GM21717 (cell line): Measurements from ENCODE around the gene RSPO4.

ENCODE experiments used
- ATAC-seq: cut with Tn5 transposase; IDR thresholded peaks from one replicate; pipeline ENCODE4 v1.9.1; 2021; ENCODE audit warnings: mild to moderate bottlenecking, moderate library complexity; ENCODE audit not compliant: unreplicated experiment

The RSPO4 gene

DNA sequence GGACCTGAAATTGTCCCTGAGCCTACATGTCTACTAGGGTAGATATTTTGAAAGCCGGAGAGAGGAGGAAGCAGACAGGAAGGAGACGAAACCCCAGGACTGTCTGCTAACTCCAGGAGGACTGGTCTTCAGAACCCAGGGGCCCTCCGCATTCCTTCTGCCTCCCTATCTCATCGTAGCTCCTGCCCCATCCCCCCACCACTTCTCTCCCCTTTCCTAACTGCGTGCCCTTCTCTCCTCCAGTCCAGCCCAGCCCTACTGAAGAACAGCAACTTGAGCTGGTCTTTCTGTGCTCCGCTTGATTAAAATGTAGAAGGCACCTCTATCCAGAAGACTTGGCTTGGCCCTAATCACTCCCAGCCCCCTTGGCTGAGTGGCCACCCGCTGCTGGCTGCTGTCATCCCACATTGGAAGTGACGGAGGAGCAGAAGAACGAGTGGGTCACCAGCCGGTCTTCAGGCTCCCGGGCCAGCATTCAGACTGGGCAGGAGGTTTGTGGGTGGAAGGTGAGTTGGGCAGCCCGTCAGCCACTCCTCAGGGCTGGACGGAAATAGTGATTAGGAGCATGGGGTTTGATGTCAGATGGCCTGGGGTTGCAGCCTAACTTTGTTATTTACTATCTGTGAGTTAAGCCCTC is 57.2 kb downstream of the RSPO4 start:
- no peak for ATAC-seq

DNA sequence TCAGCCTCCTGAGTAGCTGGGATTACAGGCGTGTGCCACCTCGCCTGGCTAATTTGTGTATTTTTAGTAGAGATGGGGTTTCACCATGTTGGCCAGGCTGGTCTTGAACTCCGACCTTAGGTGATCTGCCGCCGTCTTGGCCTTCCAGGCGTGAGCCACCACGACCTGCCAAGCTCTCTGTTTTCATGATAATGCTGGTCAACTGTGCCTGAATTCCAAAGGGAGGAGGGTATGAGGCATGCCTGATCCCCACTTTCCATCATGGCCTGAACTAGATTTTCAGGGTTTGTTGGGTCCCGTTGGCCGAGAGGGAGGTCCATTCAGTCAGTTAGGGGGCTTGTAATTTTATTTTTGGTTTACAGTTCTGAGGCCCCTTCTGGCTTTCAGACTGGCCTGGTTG is 58.0 kb downstream of the RSPO4 start:
- no peak for ATAC-seq

DNA sequence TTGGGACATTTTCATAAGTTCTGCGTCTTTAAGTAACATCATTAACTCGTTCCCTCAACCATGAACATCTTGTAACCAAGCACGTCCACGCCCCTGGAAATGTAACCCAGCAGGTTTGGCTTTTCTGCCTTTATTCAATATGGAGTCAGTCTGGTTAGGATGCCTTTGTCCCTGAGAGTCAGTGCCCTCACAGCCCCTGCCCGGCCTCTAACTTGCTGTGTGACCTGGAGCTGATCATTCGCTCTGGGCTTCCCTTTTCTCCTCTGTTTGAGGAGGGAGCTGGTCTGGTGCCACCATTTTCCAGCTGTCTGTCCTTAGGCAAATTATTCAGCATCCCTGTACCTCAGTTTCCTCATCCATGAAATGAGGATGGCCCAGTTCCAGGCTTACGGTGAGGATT is 59.5 kb downstream of the RSPO4 start:
- no peak for ATAC-seq

DNA sequence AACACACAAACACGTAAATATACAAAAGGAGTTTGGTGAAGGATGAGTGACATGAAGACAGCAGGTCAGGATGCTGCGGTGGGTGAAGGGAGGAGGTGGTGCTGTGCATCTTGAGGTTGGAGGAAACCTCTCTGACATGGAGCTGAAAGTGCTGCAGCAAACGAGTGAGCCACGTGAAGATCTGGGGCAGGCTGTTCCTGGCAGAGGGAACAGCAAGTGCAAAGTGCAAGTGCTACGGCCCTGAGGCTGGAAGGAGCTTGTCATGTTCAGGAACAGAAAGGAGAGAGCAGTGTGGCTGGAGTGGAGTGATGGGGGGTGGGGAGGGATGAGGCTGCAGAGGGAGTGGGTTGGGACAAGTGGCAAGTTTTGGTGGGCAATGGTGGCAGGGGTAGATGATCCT is 61.2 kb downstream of the RSPO4 start:
- no peak for ATAC-seq

DNA sequence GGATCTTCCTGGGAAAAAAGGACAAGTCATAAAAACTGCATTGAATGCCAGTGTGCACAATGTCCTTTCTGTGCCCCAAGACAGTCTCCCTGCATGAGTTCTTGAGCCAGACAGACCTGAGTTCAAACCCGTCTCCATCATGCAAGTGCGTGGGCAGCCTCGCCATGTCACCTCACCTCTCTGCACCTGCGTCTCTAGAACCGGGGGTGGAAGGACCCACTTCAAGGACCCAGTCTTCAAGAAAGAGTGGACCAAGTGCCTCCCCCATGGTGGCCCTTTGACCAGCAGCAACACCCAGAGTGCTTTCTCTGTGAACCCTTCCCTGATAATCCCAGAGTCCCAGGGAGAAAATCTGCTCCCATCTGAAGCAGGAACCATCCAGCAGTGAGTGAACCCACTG is 62.5 kb downstream of the RSPO4 start:
- ATAC-seq = no peak

- ATAC-seq = no peak
Measured at GRCh38 chr20:934186-934840, 67.8 kb downstream of the RSPO4 start.

GRCh38 chr20:933029-933428 is 69.1 kb downstream of the RSPO4 start:
- ATAC-seq = no peak

GRCh38 chr20:931401-931800 is 70.7 kb downstream of the RSPO4 start:
- no peak for ATAC-seq

GRCh38 chr20:926670-927069 is 75.4 kb downstream of the RSPO4 start:
- ATAC-seq = no peak

DNA sequence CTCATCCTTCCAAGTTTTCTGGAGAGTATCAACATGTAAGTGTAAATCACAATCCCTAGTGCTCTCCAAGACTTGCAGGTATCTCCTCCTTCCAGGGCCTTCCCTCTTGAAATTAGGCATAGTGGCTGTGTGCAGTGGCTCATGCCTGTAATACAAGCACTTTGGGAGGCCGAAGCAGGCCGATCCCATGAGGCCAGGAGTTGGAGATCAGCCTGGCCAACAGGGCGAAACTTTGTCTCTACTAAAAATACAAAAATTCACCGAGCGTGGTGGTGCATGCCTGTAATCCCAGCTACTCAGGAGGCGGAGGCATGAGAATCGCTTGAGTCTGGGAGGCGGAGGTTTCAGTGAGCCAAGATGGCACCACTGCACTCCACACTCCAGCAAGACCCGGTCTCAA is 76.6 kb downstream of the RSPO4 start:
- ATAC-seq = no peak

- ATAC-seq = no peak
Measured at GRCh38 chr20:924639-925038, 77.5 kb downstream of the RSPO4 start.

- no peak for ATAC-seq
Measured at GRCh38 chr20:922781-923180, 79.3 kb downstream of the RSPO4 start.

- no peak for ATAC-seq
Measured at GRCh38 chr20:921068-921467, 81.0 kb downstream of the RSPO4 start.

- ATAC-seq = no peak
Measured at GRCh38 chr20:920311-920710, 81.8 kb downstream of the RSPO4 start.

- no peak for ATAC-seq
Measured at GRCh38 chr20:919491-919916, 82.6 kb downstream of the RSPO4 start.

DNA sequence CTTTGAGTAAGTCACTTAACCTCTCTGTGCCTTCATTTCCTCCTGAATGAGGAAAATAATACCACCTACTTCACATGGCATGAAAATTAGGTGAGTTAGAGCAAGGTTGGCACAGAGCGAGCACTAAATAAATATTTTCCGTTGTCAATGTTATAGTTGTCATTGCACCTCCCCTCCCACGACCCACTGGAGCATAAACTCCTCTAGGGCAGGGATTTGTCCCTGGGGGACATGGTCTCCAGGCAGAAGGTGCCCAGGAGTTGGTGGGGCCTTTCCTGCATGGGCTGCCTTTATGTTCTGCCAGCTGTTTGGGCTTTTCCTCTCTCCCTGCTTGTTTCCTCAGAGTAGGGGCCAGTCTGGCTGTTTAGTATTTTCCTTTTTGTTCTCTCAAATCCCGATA is 84.7 kb downstream of the RSPO4 start:
- no peak for ATAC-seq

DNA sequence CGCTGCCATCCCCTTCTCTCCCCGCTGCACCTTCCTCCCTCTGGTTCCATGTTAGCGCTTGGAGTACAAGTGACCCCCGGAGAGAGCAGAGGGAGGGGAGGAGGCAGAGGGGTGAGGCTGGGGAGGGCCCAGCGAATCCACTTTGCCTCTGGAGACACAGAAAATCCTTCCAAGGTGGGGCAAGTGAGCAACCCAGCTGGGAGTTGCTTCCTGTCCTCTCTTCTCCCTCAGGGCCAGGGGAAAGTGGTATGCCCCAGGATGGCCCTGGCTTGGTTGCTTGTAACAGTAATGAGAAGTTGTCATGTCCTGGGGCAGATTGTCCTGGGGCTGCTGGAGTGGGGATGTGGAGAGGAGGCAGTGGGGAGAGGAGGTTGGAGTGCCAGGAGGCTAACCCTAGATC is 85.3 kb downstream of the RSPO4 start:
- no peak for ATAC-seq

DNA sequence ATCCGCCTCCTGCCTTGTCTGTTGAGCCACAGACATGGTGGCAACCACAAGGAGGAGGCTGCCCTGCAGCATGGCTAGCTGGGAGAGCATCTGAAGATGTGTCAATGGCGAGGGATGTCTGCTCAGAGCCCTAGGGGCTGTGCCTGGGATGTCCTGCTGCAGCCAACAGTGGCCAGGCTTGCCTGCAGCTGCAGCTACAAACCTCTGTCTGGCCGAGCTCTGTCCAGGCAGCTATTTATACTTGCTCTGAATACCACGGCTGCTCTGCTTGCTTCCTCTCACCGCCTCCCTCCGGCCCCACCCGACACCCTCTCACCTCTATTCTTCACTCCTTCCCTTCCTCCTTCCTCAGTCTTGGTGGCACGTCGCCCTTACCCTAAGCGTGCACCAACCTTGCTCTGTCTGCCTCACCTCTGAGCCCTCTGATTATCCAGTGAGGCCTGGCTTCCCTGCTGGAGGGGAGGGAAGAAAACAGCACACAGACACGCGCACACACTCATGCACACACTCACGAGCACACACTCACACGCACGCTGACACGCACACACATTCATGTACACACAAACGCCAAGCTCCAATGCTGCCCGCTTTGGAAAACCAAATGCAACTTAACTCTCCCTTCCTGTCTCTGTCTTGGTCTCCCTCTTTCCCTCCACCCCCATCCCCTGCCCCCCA is 85.8 kb downstream of the RSPO4 start, which contains the start of gene ANGPT4:
TSS of gene ANGPT4 (minus strand) at position 210 of the 675 bp plus-strand sequence. CDS start at position 90, 120 bp downstream.
- no peak for ATAC-seq

DNA sequence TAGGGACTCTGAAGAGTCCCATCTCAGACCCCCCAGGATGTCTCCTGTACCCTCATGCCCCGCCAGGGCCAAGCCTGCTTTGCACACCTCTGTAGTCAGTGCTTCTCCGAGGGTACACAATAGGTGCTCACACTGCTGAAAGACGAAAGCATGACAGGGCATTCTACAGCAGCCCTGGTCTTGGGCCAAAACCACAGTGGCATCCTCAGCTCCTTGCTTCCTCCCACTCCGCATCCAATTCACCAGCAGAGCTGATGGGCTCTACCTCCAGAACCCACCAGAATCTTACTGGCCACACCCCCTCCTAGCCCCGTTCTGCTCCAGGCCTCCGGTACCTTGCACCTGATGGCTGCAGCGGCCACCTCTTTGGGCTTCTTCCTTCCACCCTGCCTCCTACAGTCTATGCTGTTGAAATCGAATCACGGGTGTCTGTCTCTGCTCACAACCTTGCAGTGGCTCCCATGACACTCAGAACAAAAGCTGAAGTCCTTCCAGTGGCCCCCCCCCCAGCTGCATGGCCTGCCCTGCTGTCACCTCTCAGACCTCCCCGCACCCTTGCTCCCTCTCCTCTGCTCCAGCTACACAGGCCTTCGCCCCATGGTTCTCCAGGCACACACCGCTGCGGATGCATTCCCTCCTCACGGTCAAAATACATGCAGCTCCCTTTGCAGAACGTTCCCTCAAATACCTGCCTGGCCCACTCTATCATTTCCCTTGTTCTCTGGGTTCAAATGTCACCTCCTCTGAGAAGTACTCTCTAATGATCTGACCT is 87.2 kb downstream of the RSPO4 start:
- ATAC-seq = no peak

DNA sequence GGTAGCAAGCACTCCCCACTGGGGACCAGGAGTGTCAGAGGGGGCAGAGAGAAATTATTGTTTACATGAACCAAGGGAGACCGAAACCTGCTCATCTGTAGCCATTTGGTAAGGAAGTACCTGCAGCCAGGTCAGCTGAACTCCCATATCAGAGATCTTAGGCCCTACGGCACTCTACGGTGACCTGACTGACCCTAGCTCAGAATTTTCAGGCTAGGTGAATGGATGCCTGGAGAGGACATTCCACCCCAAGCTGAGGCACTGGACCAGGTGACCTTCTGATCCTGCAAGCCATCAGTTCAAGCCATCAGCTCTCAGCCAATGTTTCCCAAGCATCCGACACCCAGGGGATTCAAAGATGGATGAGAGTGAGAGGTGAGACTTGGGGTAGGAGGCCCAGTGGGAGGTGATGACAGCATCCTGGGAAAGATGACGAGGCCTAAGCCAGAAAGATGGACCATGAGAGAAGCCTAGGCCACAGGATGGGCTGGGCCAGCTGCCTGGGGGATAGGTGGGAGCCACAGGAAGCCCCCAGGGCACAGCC is 88.7 kb downstream of the RSPO4 start:
- ATAC-seq = no peak
